Measurements from ENCODE around the gene ABCC11. TPM values are rescaled to one million over a fixed set of nuclear protein-coding genes. Genes with fewer than 3 reads are reported as not detected.
A peak's percentile ranks its signal among the peaks of the same experiment; 100 is the strongest.
"Not testable (repeated sequence)": the region's sequence is repeated elsewhere in the genome, so short reads cannot be mapped to it uniquely, and the experiment has no call there.

Gene ABCC11
- total RNA-seq, 2 donors from 2014 or later, result not detected

GRCh38 chr16:48168075-48168474 lies 79.3 kb downstream of the ABCC11 start:
- Histone ChIP-seq H3K9ac (ENCODE audit: low read depth in 2 of 2, low read length in 2 of 2) (no peak overlapping the region), H3K9me3 (no peaks in the 10 kb centered on the region), H3K27ac (no peak overlapping the region), H3K4me3 (no peak overlapping the region), H3K36me3 (no peaks in the 10 kb centered on the region), H3K27me3 (no peaks in the 10 kb centered on the region), H3K4me1 (no peaks in the 10 kb centered on the region)
- TF ChIP-seq CTCF (IDR thresholded peaks at IDR 0.05), result no peak
- DNase-seq, result no peak
- intact Hi-C loops (cut with DNase I), result no loop called here

GRCh38 chr16:48166617-48167016 lies 80.7 kb downstream of the ABCC11 start:
- H3K9ac ChIP-seq (ENCODE audit: low read depth in 2 of 2, low read length in 2 of 2); H3K27me3 ChIP-seq; intact Hi-C loops (cut with DNase I); H3K4me3 ChIP-seq; H3K9me3 ChIP-seq; H3K36me3 ChIP-seq; H3K27ac ChIP-seq; DNase-seq; H3K4me1 ChIP-seq: not testable (repeated sequence)

- Histone ChIP-seq H3K27ac (no peak overlapping the region), H3K4me3 (no peak overlapping the region), H3K4me1 (no peaks in the 10 kb centered on the region), H3K27me3 (no peaks in the 10 kb centered on the region), H3K36me3 (no peaks in the 10 kb centered on the region), H3K9me3 (no peaks in the 10 kb centered on the region), H3K9ac (ENCODE audit: low read depth in 2 of 2, low read length in 2 of 2) (no peak overlapping the region)
- TF ChIP-seq CTCF (IDR thresholded peaks at IDR 0.05), result no peak
- no peak for DNase-seq
- intact Hi-C loops (cut with DNase I), result no loop called here
Measured at GRCh38 chr16:48165961-48166578, 81.3 kb downstream of the ABCC11 start.

GRCh38 chr16:48164907-48165715 lies 82.2 kb downstream of the ABCC11 start:
- H3K27me3 ChIP-seq, result no peaks in the 10 kb centered on the region
- peak; percentile 73 for TF ChIP-seq CTCF (IDR thresholded peaks at IDR 0.05)
- DNase-seq, result peak; percentile 75
- H3K4me3 ChIP-seq, result no peak overlapping the region
- H3K27ac ChIP-seq, result no peak overlapping the region
- no peaks in the 10 kb centered on the region for H3K36me3 ChIP-seq
- H3K9ac ChIP-seq (ENCODE audit: low read depth in 2 of 2, low read length in 2 of 2), result no peak overlapping the region
- intact Hi-C loops (cut with DNase I), result loop anchor here (5.0 kb wide), 2 partner anchors 1128 to 1223 kb away; no protein-coding TSS in a partner anchor
- H3K9me3 ChIP-seq, result no peaks in the 10 kb centered on the region
- H3K4me1 ChIP-seq, result no peaks in the 10 kb centered on the region

- H3K36me3 ChIP-seq, result no peaks in the 10 kb centered on the region
- no peak overlapping the region for H3K27ac ChIP-seq
- DNase-seq, result no peak
- no peaks in the 10 kb centered on the region for H3K4me1 ChIP-seq
- intact Hi-C loops (cut with DNase I), result loop anchor here (5.0 kb wide), 2 partner anchors 1126 to 1221 kb away; no protein-coding TSS in a partner anchor
- H3K9me3 ChIP-seq, result no peaks in the 10 kb centered on the region
- no peak overlapping the region for H3K9ac ChIP-seq (ENCODE audit: low read depth in 2 of 2, low read length in 2 of 2)
- no peak overlapping the region for H3K4me3 ChIP-seq
- TF ChIP-seq CTCF (IDR thresholded peaks at IDR 0.05), result no peak
- H3K27me3 ChIP-seq, result no peaks in the 10 kb centered on the region
Measured at GRCh38 chr16:48162839-48163410, 84.4 kb downstream of the ABCC11 start.
